Loucy (cell line): ENCODE measurements around the gene SLC30A3.
"Not testable (repeated sequence)": the region's sequence is repeated elsewhere in the genome, so short reads cannot be mapped to it uniquely, and the experiment has no call there.

ENCODE experiments used
- H2AFZ ChIP-seq: fragments of 200-600 bp; sonication (generic); 2 replicates; pipeline ENCODE4 v1.6.0; 2016; ENCODE audit warnings: antibody characterized with exemption, mild to moderate bottlenecking, low read length, moderate library complexity
- H3F3A ChIP-seq: fragments of 200-600 bp; 2 replicates; pipeline ENCODE4 v1.6.0; 2016; ENCODE audit warnings: antibody characterized with exemption, low read depth, mild to moderate bottlenecking
- H3K27me3 ChIP-seq: fragments of 200-600 bp; sonication (generic); 2 replicates; pipeline ENCODE4 v1.6.1; 2014; ENCODE audit warnings: low read length, mild to moderate bottlenecking; ENCODE audit not compliant: insufficient read depth, poor library complexity, severe bottlenecking
- H3K36me3 ChIP-seq: fragments of 200-600 bp; sonication (generic); 2 replicates; pipeline ENCODE4 v1.6.1; 2016; ENCODE audit warnings: low read length; ENCODE audit not compliant: insufficient read depth
- H3K4me1 ChIP-seq: fragments of 200-600 bp; sonication (generic); 2 replicates; pipeline ENCODE4 v1.5.1; 2014; ENCODE audit warnings: low read length, mild to moderate bottlenecking; ENCODE audit not compliant: insufficient read depth, poor library complexity, severe bottlenecking
- H3K4me2 ChIP-seq: fragments of 200-600 bp; sonication (generic); 2 replicates; pipeline ENCODE4 v1.6.0; 2014; ENCODE audit warnings: antibody characterized with exemption, low read length, low read depth, mild to moderate bottlenecking; ENCODE audit not compliant: poor library complexity, severe bottlenecking
- H3K4me3 ChIP-seq: fragments of 200-600 bp; sonication (generic); 2 replicates; pipeline ENCODE4 v1.5.1; 2014; ENCODE audit warnings: low read length, mild to moderate bottlenecking, mixed read lengths; ENCODE audit not compliant: poor library complexity, severe bottlenecking
- H3K79me2 ChIP-seq: fragments of 200-600 bp; sonication (generic); 2 replicates; pipeline ENCODE4 v1.6.1; 2014; ENCODE audit warnings: low read length; ENCODE audit not compliant: insufficient read depth
- H3K9ac ChIP-seq: fragments of 200-600 bp; sonication (generic); 2 replicates; pipeline ENCODE4 v1.6.0; 2014; ENCODE audit warnings: mild to moderate bottlenecking, low read depth, low read length, moderate library complexity; ENCODE audit not compliant: poor library complexity, severe bottlenecking
- H3K9me2 ChIP-seq: fragments of 200-600 bp; sonication (generic); replicated peaks from 2 replicates; pipeline ENCODE4 v1.6.1; 2016; ENCODE audit warnings: low read depth, low read length, mixed read lengths
- H3K9me3 ChIP-seq: fragments of 200-600 bp; sonication (generic); 2 replicates; pipeline ENCODE4 v1.6.1; 2014; ENCODE audit warnings: mild to moderate bottlenecking, antibody characterized with exemption, low read length, low read depth; ENCODE audit not compliant: insufficient read depth
- H4K20me1 ChIP-seq: fragments of 200-600 bp; sonication (generic); 2 replicates; pipeline ENCODE4 v1.6.0; 2014; ENCODE audit warnings: antibody characterized with exemption, low read length, mild to moderate bottlenecking; ENCODE audit not compliant: insufficient read depth, poor library complexity, severe bottlenecking
- EZH2phosphoT487 ChIP-seq: fragments of 200-600 bp; IDR thresholded peaks from 2 replicates; pipeline ENCODE4 v1.6.1; 2018; ENCODE audit warnings: antibody characterized with exemption, mild to moderate bottlenecking, moderate library complexity, borderline replicate concordance
- TF ChIP-seq, protein P1 (sequence below): fragments of 200-600 bp; sonication (generic); conservative IDR thresholded peaks from 2 replicates; pipeline ENCODE4 v1.5.1; 2014; ENCODE audit warnings: mild to moderate bottlenecking, antibody characterized with exemption, low read length

Gene SLC30A3

DNA sequence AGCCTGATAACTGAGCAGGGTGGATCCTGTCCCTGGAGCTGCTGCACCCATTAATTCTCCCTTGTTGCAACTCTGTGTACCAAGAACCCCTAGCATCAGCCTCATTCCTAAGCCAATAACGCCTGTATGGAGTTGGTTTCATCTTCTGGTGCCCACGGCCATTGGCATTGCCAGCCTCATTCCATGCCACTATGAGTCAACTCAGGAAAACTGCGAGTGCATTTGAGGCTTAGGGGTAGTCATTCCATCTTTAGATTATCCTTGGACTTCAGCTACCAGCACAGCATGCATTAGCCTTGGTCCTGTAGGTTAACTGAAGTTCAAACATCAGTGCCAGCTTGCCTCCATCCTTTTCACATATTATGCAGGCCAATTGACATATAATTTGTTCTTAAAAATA, 18.0 kb upstream of the SLC30A3 start:
- H3K79me2 ChIP-seq = no peaks in the 10 kb centered on the region
- no peak overlapping the region for H3K4me3 ChIP-seq
- H3K9me2 ChIP-seq = no peaks in the 10 kb centered on the region
- H3K9ac ChIP-seq = no peak overlapping the region
- no peaks in the 10 kb centered on the region for H4K20me1 ChIP-seq
- TF ChIP-seq, protein P1, sequence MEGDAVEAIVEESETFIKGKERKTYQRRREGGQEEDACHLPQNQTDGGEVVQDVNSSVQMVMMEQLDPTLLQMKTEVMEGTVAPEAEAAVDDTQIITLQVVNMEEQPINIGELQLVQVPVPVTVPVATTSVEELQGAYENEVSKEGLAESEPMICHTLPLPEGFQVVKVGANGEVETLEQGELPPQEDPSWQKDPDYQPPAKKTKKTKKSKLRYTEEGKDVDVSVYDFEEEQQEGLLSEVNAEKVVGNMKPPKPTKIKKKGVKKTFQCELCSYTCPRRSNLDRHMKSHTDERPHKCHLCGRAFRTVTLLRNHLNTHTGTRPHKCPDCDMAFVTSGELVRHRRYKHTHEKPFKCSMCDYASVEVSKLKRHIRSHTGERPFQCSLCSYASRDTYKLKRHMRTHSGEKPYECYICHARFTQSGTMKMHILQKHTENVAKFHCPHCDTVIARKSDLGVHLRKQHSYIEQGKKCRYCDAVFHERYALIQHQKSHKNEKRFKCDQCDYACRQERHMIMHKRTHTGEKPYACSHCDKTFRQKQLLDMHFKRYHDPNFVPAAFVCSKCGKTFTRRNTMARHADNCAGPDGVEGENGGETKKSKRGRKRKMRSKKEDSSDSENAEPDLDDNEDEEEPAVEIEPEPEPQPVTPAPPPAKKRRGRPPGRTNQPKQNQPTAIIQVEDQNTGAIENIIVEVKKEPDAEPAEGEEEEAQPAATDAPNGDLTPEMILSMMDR = no peak
- no peak for TF ChIP-seq EZH2phosphoT487
- no peaks in the 10 kb centered on the region for H3K9me3 ChIP-seq
- peaks cover 7% of the 10 kb centered on the region for H3K4me1 ChIP-seq
- H2AFZ ChIP-seq = peak overlapping the region; percentile 78; the same call in 1 of the 2 replicates
- no peaks in the 10 kb centered on the region for H3K36me3 ChIP-seq
- no peaks in the 10 kb centered on the region for H3K27me3 ChIP-seq
- no peaks in the 10 kb centered on the region for H3F3A ChIP-seq
- H3K4me2 ChIP-seq = no peak overlapping the region

DNA sequence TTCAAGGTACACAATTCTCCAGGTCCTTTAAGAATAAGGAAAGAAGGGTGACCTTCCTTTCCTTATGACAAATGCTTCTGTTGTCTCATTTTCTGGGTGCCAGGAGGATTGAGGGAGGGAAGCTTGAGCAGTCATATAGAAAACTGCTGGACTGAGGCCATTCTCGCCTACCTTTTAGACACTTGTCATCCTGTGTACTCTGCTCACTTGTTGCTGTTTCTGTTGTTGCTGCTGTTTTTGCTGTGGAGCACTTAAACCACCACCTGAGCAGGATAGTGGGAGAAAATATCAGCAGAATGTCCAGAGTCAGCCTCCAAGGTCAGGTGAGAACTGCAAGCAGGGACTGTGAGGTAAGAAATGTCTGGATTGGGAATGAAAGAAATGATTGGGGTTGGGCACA, 15.2 kb upstream of the SLC30A3 start:
- no peaks in the 10 kb centered on the region for H3K79me2 ChIP-seq
- H3K9me2 ChIP-seq = no peaks in the 10 kb centered on the region
- H3K36me3 ChIP-seq = no peaks in the 10 kb centered on the region
- H3K27me3 ChIP-seq = no peaks in the 10 kb centered on the region
- H3K9me3 ChIP-seq = no peaks in the 10 kb centered on the region
- no peak overlapping the region for H3K9ac ChIP-seq
- H3K4me1 ChIP-seq = peaks cover 7% of the 10 kb centered on the region
- no peaks in the 10 kb centered on the region for H4K20me1 ChIP-seq
- no peak overlapping the region for H2AFZ ChIP-seq
- no peaks in the 10 kb centered on the region for H3F3A ChIP-seq
- H3K4me3 ChIP-seq = no peak overlapping the region
- TF ChIP-seq EZH2phosphoT487 = no peak
- TF ChIP-seq, protein P1 = no peak
- no peak overlapping the region for H3K4me2 ChIP-seq

DNA sequence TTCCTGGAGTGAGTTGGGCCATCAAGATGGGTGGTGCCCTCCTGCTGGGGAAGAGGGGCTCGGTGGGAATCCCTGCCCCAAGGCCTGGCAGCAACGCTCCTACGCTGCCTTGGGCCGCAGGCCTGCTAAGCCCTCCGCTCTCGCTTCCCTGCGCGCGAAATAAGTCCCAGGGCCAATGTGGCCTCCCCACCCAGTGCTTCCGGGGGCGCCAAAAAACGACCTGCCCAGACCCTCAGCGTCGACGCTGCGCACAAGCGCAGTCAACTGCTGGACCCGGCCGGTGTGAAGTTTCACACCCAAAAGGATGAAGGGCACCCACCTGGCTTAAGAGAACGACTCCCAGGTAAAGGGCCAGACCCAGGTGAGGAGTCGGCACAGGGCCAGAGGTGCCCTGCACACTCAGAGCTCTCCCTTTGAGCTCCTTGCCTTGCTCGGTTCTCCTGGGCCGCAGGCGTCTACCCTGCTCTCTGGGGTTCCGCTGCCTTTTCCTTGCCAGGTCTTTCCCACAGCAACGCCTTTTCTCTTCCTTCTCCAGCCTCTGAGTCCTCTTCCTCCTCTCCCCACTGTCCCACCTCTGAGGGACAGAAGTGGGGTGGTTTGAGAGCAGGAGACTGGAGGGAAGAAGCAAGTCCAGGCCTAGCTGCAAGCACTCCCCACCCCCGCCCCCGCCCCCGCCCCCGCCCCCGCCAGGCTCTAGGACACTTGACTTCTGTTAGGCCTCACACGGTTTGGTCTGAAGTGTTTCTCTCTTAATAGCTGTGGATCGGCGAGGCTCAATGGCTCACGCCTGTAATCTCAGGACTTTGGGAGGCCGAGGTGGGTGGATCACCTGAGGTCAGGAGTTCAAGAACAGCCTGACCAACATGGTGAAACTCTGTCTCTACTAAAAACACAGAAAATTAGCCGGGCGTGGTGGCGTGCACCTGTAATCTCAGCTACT, 12.6 kb upstream of the SLC30A3 start, which contains the start of gene DNAJC5G:
Gene DNAJC5G, plus strand, starts transcription at position 223 of the 940 bp plus-strand sequence. CDS start 1,296 bp downstream, outside the sequence.
- no peaks in the 10 kb centered on the region for H3K27me3 ChIP-seq
- H3K79me2 ChIP-seq = no peaks in the 10 kb centered on the region

DNA sequence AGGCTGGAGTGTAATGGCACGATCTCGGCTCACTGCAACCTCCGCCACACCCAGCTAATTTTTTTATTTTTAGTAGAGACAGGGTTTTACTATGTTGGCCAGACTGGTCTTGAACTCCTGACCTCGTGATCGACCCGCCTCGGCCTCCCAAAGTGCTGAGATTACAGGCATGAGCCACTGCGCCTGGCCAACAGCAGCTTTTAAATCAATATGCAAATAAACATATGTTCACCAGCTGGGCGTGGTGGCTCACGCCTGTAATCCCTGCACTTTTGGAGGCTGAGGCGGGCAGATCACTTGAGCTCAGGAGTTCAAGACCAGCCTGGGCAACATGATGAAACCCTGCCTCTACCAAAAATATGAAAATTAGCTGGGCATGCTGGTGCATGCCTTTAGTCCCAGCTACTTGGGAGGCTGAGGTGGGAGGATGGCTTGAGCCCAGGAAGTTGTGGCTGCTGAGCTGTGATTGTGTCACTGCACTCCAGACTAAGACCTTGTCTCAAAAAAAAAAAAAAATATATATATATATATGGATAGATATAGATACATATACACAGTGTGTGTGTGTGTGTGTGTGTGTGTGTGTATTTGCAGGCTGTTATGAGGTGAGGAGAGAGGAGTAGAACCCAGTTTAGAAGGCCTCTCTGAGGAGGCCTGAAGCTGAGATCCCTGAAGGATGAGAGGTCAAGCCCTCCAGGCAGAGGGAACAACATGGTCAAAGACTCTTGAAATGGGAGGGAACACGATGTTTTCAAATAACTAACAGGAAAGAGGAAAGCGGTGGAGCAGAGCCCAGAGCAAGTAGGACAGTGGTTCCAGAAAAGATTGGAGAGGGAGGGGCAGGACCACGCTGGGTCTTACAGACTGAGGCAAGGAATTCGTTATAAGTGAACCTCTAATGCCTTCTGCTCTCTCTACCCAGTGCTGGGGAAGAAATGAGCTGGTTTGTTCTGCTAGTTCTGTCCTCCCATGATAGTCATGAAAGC, 10.0 kb upstream of the SLC30A3 start:
- H3F3A ChIP-seq, H3K9ac ChIP-seq, H4K20me1 ChIP-seq, H3K27me3 ChIP-seq, H3K79me2 ChIP-seq, H3K9me3 ChIP-seq, H2AFZ ChIP-seq, H3K4me3 ChIP-seq, H3K9me2 ChIP-seq, H3K4me2 ChIP-seq, H3K4me1 ChIP-seq, H3K36me3 ChIP-seq: not testable (repeated sequence)

More for the DNA sequence above, 12.6 kb upstream of the SLC30A3 start, which contains the start of gene DNAJC5G:
- Histone ChIP-seq H3K36me3 (no peaks in the 10 kb centered on the region), H3F3A (no peaks in the 10 kb centered on the region), H3K4me1 (peaks cover 7% of the 10 kb centered on the region), H3K4me2 (no peak within 1 kb of the TSS), H3K4me3 (no peak within 1 kb of the TSS), H3K9me2 (no peaks in the 10 kb centered on the region), H2AFZ (no peak within 1 kb of the TSS), H3K9me3 (no peaks in the 10 kb centered on the region), H3K9ac (no peak within 1 kb of the TSS), H4K20me1 (no peaks in the 10 kb centered on the region)
- TF ChIP-seq, protein P1 = no peak
- no peak for TF ChIP-seq EZH2phosphoT487
